UCSD-AML1 (cell line): ENCODE data around the gene TAF4B.
A peak's percentile ranks its signal among the peaks of the same experiment; 100 is the strongest.
"Not testable (repeated sequence)": the region's sequence is repeated elsewhere in the genome, so short reads cannot be mapped to it uniquely, and the experiment has no call there.

Experiments
- DNase-seq: peaks from one replicate; lab custom pipeline; 2025; ENCODE audit not compliant: unreplicated experiment; lab: John Stamatoyannopoulos, UW

TAF4B gene

GRCh38 chr18:26226229-26227050 is at the start of gene TAF4B:
Gene TAF4B (plus strand): TSS chr18:26226445. CDS start chr18:26226934, 489 bp downstream.
- peak; percentile 93 for DNase-seq

GRCh38 chr18:26181343-26181826 is 44.9 kb upstream of the TAF4B start:
- no peak for DNase-seq

GRCh38 chr18:26183395-26184112 is 42.7 kb upstream of the TAF4B start:
- no peak for DNase-seq

- no peak for DNase-seq
These were observed 41.0 kb upstream of the TAF4B start for GRCh38 chr18:26185267-26185666.

GRCh38 chr18:26190506-26190905 is 35.7 kb upstream of the TAF4B start:
- peak; percentile 12 for DNase-seq

- DNase-seq: no peak
These were observed 34.0 kb upstream of the TAF4B start for GRCh38 chr18:26192233-26192632.

GRCh38 chr18:26196605-26197004 is 29.6 kb upstream of the TAF4B start:
- DNase-seq: no peak

- DNase-seq: not testable (repeated sequence)
These were observed 24.2 kb upstream of the TAF4B start for GRCh38 chr18:26202001-26202400.

GRCh38 chr18:26205318-26205717 is 20.9 kb upstream of the TAF4B start:
- DNase-seq: no peak

GRCh38 chr18:26206488-26206887 is 19.8 kb upstream of the TAF4B start:
- no peak for DNase-seq

GRCh38 chr18:26207937-26208336 is 18.3 kb upstream of the TAF4B start:
- DNase-seq: no peak

- no peak for DNase-seq
These were observed 17.3 kb upstream of the TAF4B start for GRCh38 chr18:26208977-26209376.

GRCh38 chr18:26210147-26210546 is 16.1 kb upstream of the TAF4B start:
- no peak for DNase-seq

GRCh38 chr18:26215247-26215970 is 10.8 kb upstream of the TAF4B start:
- no peak for DNase-seq

- no peak for DNase-seq
These were observed 1.1 kb upstream of the TAF4B start for GRCh38 chr18:26225022-26225693.

GRCh38 chr18:26225915-26226228 is 373 bp upstream of the TAF4B start:
- DNase-seq: no peak

GRCh38 chr18:26227051-26227670 is 916 bp downstream of the TAF4B start:
- no peak for DNase-seq

GRCh38 chr18:26228562-26229260 is 2.5 kb downstream of the TAF4B start:
- no peak for DNase-seq

- no peak for DNase-seq
These were observed 4.3 kb downstream of the TAF4B start for GRCh38 chr18:26230497-26230896.

- DNase-seq: no peak
These were observed 7.0 kb downstream of the TAF4B start for GRCh38 chr18:26233208-26233607.
